ENCODE measurements around the gene TTC28.

The TTC28 gene

DNA sequence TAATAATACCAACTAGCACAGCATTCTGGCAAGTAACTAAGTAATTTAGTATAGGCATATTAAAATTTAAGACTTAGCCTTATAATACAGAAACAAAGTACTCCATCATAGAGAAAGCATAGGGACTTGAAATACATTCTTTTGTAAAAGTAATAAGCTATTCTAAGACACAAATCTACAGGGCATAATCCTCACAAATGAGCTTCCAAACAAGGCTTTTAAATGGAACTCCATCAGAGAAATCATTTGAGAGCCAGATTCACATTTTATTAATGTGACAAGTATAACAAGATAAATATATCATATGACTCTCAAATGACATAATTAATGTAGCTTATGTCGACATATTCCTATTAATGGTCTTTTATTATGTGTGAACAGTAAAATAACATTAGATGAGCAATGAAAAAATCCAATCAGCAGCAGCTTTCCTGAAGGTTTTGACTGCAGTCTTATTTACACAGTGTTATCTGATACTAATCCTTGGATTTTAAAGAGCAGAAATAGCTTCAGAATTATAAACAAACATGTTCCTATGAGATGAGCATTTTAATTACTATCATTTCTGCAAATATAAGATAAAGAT is 241.4 kb downstream of the TTC28 start:
- DNase-seq, result no peak

DNA sequence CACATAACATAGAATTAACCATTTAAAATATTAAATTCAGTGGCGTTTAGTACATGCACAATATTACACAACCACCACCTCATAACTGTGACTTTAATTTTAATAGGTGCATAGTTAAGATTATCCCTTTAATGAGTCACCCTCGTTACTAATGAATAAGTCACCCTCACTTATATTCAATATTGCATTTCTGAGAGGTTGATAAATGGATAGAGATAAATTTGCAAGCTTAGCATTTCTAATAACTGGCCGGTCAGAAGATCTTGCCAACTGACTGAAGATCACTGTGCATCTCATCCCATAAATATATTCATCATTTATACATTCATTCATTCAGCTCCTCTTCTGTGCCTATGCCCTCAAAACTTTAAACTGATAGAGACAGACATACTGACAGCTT is 243.7 kb downstream of the TTC28 start:
- no peak for DNase-seq

DNA sequence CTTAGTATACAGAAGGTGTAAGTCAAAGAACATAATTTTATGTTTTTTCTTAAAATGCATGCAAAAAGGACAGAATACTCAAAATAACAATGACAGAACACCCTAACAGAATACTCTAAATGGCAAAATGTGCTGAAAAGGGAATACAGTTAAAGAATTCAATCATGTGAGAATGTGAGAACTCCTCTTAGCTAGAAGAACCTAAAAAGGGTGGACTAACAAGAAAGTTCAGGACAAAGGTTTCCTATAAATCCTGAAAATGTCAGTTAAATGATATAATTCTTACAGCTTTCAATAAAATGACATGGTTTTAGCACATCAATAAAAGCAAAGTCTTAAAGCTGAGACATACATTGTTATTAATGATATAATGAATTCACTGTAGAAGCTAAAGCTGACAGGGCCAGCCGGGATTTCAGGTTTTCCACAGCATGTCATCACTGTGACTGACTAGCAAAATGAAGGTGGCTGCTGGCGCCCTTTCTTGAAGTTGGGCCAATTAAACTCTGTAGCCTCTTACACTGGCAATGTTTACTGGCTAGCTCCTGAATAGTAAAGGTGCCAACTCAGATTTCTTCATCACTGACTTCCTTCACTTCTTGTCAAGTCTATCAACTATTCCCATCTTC is 244.4 kb downstream of the TTC28 start:
- no peak for DNase-seq

DNA sequence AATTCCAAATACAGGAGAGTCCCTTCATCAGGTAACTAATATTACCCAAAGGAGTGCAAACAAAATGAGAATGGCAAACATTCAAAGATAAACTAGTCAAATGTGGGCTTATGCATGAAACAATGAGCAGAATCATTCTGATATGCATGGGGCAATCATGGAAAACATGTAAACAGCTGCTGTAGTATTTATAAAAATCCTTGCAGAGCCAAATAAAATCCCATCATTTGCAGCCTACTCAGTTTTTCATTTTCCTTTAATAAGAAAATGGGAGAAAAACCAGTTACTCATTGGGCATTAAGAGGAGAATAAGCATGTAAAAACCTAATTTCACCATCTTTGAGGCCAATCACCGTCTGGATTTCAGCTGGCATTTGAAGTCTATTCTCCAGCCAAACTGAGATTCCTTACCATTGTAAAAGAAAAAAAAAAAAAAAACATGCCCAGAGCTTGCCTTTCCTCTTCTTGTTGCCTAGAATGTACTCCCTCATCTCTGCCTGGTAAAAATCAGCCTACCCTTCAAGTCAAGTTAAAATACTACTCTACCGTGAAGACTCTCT is 249.1 kb downstream of the TTC28 start:
- no peak for DNase-seq

DNA sequence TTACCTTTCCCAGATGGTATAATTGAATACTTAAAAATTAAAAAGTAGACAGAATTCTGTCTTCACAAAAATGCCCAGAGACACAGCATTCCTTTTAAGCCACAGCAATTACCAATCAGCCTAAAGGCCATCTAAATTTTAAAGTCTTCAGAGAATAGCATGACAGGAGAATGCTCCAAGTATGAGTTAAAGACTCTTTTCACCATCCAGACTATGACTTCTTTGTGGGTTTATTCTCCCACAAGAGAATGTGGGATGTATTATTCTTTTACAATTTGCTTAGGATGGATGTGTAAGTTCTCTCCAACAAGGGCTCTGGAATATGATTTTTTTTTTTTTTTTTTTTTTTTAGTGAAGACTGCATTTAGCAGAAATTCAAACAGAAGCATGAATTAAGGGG is 249.9 kb downstream of the TTC28 start:
- DNase-seq, result no peak

DNA sequence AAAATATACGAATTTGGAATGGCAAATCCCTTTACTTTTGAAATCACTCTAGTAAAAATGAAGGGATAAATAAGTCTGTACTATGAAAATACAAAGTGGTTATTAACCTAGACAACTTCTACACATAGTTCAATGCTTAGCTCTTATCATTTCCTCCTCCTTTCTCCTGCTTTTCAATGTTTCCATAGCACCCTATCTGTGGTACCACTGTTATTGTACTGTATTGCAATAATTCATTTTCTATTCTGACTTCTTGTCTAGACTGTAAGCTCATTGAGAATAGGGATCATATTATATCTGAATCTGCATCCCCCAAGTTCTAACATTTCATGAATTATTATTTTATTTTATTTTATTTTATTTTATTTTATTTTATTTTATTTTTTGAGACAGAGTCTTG is 251.4 kb downstream of the TTC28 start:
- DNase-seq, result no peak

DNA sequence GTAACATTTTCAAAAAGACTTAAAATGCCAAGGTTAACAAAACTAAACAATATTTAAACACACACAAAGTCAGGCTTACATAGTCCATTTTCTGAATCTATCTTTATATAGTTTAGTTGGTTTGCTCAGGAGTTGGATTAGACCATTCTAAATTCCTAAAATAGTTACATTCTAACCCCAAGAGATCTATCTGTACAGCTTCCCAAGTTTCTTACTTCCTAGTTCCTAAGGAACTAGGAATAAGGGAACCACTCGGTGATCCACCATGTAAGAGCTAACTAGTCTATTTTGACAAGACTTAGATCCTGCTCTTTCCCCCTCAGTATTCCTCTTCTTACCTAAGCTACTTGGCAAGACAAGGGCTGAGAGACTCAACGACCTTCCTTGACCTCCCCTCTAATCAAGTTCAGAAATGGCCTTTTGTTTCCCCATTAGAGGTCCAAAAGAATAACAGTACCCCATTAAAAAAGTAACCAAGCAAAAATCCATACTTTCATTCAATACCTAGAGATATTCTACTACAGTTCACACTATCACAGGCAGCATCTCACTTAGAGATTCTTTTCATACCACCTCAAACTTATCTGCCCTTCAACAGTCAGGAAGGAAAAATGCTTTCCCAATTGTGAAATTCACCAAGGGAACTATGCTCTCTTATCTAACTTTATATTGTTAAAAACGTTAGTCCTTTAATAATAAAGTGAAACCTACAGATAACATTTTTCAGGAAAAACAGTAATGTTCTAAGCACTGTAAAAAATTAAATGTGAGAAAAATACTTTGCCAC is 253.1 kb downstream of the TTC28 start:
- DNase-seq, result no peak

DNA sequence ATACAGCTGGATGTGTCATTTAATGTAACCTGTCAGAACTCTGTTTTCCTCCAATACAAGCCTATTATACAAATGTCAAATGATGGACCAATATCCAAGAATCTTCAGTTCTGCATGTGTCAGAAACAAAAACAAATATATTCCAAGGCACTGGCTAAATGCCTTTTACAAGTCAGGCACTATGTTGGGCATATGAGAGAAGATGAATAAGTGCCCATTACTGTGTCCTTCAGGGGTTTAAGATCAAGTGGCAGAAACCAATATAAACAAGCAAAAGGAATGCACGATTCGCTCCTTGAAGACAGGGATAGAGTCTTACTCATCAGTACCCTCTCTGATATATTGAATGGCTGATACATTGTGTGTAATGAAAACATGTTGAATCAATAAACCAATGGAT is 254.4 kb downstream of the TTC28 start:
- no peak for DNase-seq

DNA sequence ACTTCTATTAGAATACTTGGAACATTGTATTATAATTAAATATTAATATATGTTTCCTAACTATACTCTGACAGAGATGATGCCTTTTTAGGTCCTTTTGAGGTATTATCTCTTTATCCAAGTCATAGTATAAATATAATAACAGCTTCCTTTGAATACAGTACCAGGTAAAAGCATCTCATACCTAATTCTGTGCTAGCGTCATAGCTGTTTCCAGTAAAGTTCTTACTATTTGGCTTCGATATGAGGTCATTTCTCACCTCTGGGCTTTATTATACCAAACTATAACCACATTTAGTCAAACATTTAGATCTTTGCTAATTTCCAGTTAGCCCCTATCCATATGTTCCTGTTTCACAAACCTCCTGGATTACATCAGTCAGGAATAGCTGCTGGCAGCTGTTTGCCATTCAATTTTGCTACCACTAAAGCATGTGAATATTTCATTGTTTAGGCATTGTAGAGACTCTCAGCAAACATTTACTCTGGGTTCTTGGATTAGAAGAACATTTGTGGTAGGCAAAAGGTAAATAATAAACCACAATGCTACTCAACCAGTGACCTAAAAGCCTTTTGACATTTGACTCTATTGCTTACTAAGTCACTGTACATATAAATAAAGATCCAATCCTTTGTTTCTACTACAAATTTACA is 255.1 kb downstream of the TTC28 start:
- no peak for DNase-seq

DNA sequence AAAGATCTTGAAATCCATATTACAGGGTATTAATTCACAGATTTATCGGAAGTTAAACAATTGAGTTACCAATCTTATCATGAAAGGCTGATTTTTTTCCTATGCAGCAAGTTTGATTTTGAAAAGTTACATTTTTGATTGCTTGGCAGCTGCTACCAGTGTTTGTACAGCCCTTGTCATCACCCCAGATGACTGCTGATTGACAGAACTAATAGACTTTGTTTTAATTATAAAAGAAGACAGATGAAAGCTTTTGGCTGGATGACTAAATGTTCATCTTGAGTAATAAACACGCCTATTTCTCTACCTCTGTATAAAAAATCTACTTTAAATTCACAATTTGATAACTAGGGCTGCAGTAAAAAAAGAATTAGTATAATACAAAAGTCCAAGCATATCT is 259.7 kb downstream of the TTC28 start:
- no peak for DNase-seq

DNA sequence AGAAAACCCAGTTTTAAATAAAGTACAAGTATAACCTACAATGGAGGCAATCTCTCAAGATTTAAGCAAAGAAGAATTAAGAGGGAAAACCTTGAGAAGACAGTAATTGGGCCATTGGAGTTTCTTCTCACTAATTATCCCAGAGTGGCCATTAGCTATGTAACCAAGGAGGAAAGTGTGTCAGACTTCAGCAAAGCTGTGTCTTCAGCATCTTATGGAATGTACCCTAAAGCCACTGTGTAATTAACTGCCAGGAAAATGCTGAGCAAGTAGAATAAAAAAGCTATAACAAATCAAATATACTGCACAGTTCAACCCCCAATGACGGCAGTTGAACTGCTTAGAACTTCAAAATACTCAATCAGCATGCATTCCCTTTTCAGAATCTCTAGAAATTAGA is 261.6 kb downstream of the TTC28 start:
- DNase-seq, result no peak

DNA sequence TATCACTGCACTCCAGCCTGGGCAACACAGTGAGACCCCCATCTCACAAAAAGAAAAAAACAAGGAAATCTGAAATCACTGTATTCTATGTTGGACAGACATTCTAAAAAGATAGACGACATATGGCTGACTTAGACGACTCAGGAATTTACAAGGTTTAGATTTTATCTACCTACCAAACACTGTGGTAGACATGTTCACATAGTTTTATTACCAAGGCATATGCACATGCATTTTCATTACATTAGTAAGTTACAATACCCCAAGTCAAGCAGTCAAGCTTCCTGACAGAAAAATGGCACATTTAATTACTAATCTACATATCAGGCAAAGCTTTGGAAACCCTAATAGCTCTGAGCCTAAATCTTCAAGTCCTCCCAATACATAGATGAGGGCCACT is 262.2 kb downstream of the TTC28 start:
- DNase-seq, result no peak

DNA sequence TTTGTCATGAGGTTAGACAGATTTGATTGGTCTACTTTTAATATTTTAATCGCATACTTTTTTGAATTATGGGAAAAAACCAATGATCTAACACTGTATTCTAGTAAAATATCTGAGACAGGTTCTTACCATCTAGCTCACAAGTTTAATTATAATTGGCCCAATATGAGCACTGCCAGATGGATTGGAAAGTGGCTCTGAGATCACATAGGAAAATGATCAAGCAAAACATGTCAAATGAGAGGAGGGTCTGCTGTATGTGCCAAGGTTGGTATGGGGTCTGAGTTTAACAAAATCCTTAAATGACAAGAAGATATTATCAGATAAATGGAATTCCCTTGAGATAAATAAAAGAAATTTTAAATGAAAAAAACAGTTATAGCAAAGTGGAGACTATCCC is 264.7 kb downstream of the TTC28 start:
- DNase-seq, result no peak

DNA sequence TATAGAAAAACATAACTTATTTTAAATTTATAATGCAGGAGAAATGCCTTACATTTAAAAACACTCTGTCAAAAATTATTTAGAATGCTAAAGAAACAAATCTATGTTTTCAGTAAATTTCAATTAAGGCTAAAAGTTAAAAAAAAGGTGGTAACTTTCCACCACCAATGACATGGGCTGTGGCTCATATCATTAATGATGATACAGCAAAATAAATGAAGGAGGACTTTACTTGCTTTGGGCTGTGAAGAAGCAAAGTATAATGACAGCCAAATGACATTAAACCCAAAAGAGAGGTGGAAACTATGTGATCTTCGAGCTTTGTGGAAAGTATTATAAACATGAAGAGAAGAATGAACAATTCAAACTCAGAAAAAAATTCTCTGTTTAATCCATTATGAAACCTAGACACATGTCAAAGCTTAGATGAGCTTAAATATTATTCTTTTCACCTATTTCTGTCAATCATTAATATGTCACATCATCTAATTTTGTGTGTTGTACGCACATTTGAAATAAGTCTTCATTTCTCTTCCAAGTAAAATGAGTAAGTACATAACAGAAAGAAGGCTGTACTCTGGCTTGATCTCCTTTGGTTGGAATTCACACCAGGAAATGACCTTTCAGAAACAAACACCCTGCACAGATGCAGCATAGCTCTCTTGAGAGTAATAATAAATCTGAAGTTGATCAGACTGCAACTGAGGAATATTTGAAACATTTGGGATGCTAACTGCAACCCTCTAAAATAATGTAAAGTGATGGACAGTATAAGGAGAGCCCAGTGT is 265.8 kb downstream of the TTC28 start:
- DNase-seq, result no peak

DNA sequence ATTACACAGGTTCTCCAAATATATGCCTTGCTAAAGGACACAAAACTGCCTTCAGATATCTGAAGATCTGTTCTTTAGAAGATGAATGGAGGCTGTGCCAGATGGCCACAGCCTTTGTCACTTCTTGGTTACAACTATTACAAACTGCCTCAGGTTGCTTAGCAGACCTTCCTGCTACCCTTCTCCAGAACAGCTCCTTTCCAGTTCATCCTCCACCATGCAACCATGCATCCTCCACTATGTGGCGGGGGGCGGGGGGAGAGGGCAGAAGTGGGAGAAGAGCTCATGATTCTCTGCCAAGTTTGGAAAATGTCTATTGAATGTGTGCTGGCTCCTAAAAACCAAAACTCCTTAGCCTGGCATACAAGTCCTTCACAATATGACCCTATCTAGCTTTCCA is 267.5 kb downstream of the TTC28 start:
- no peak for DNase-seq

DNA sequence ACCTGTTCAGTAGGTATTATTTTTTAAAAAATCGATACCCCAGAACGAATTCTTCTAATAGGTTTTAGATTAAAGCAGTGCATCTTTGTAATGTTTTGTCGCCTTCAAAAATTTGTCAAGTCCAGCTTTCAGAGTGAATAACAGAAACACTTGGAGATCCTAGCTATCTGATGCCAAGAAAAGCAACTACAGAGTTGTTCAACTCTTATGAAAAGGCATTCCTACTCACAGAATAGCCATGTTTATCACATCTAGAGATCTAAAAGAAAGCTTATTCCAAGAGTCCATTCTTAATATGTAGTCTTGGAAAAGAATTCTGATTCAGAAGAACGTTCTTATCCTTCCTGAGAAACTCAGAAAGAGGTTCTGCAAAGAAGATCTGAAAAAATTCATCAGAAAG is 268.5 kb downstream of the TTC28 start:
- no peak for DNase-seq

DNA sequence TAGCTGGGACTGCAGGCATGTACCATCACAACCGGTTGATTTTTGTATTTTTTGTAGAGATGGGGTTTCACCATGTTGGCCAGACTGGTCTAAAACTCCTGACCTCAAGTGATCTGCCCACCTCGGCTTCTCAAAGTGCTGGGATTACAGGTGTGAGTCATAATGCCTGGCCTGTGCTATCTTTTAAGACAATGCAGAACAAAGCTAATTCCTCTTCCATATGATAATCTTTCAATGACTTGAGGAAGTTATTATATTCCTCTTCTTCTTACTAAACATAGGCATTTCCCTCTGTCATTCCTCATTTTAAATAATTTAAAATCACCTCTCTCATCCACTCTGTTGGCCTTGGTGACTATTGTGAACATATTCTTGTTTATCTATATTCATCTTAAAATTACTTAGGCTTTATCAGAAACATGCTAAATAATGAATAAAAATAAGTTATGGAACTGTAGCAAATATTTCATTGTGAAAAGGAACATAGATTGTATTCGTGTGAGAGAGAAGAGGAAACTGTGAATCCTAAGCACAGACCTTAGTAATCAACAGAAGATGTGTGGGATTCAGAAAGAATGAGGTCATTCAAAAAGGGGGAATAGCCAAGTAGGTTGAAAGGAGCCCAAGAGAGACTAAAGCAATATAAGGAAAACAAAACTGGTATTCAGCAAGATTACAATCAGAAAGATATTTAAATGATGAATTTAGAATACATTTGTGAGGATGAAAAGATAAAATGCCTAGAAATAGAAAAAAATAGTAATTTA is 269.4 kb downstream of the TTC28 start:
- no peak for DNase-seq

DNA sequence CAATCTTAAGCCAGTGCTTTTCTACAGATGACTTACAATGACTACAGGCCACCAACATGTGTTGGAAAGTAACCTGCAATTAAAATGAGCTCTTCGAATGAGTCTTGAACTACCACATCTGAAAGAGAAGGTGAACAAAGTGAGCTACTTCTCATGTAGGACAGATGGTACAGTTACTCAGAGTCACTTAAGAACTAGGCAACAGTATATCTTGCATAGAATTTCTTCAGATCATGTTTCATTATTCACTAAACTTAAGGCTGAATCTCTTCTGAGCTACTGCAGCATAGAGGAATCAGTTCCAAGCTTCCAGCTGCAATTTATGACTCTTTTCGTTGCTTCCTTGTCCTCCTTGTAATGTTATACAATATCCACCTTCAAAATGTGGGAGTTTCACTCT is 270.9 kb downstream of the TTC28 start:
- no peak for DNase-seq

DNA sequence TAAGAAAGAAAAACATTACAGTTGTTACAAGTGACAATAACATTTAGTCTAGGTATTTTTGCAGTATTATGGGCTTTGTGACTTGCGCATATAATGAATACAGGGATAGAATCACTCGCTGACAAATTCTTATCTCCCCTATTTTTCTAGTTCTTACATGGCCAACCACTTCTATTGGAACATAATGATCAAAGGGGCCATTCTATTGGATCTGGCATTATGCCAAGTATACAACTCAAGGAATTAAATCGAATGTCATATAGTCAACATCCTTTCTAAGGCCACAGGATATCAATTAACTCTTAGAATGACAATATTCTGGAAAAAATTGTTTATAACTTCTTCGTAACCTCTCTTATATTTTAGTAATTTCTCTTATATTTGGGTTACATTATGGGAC is 272.0 kb downstream of the TTC28 start:
- DNase-seq, result no peak

DNA sequence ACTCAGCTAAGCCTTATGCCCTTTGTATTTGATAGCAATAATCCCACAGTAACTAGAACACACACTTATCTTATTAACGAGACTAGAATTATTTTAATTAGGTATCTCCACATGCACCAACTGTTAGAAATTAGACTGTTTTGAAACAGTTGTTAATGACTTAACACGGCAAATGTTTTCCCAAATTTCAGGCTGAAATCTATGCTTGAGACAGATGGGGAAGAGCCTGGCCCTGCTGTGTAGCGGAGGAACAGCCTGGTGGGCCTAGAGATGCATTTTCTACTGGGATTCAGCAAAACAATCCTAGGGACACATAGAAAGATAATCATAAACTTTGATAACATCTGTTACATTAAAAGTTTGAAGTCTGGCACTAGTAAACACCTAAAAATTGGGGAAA is 273.4 kb downstream of the TTC28 start:
- DNase-seq, result no peak

DNA sequence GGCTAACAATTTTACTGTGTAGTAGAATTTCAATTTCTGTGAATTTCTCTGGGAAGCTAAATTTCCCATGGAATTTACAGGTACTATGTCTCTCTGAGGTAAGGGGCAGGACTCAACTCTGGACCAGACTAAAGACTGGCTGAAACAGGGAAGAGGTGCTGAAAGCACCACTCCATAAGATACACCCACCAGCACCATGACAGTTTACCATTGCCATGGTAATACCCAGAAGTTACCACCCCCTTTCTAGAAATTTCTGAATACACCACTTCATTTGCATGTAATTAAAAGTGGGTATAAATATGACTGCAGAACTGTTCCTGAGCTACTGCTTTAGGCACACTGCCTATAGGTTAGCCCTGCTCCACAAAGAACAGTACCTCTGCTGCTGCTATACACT is 274.1 kb downstream of the TTC28 start:
- no peak for DNase-seq

DNA sequence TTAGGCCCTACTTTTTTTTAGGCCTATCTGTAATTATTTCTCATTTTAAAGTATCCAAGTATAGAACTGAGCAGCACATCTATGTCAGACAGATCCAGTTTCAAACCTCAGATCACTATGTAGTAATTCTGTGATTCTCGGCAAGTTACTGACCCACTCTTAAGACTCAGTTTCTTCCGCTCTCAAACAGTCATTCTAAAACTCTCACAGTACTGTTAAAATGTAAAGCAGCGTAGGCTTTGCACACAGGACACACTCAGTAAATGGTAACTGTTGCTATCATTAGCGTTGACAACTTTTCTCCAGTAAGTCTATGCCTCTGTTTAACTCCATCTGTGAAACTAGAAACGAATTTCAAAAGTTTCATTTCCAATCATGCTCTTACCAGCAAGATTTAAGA is 277.1 kb downstream of the TTC28 start:
- DNase-seq, result no peak

Data from stimulated activated CD4-positive, alpha-beta T cell treated with anti-CD3 and anti-CD28 coated beads, Interleukin-15, amount 100 ng/mL, for 24 hours (primary cell).